GM18499 (cell line): ENCODE measurements around the gene RETN.

Experiments used
- ATAC-seq: cut with Tn5 transposase; IDR thresholded peaks from one replicate; pipeline ENCODE4 v1.9.1; 2021; ENCODE audit warnings: moderate number of reproducible peaks; ENCODE audit not compliant: insufficient read depth, unreplicated experiment

The RETN gene

GRCh38 chr19:7704280-7705060, 35.6 kb downstream of the RETN start:
- no peak for ATAC-seq

DNA sequence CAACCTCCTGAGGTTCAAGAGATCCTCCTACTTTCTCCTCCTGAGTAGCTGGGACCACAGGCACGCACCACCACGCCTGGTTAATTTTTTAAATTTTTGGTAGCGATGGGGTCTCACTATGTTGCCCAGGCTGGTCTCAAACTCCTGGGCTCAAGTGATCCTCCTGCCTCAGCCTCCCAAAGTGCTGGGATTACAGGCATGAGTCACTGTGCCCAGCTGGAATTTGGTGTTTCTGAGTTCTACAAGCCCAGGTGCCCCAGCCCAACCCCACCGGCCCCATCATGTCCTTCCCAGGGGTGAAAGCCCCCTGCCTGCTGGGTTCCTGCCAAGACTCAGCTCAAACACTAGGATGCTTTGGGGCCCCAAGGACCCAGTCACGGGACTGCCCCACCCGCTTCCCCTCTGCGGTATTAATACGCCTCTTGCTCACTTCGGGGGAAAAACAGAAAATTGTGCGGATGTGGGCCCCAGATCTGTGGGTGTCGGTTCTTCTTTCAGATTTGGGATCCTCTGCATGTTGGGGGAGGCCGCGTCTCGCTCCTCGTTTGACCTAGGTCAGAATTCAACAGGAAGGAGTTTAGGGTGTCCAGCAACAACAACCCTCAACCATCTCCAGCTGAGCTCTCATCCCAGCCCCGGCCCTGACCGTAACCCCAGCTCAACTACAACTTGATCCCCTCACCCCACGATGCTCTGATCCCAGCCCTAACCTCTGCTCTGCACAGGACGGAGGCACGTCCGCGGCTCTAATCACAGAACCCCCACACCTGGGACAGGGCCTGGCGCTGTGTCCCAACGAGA, 36.7 kb downstream of the RETN start:
- ATAC-seq = no peak

GRCh38 chr19:7706188-7706954, 37.5 kb downstream of the RETN start:
- no peak for ATAC-seq

GRCh38 chr19:7706955-7707456, 38.2 kb downstream of the RETN start:
- no peak for ATAC-seq

DNA sequence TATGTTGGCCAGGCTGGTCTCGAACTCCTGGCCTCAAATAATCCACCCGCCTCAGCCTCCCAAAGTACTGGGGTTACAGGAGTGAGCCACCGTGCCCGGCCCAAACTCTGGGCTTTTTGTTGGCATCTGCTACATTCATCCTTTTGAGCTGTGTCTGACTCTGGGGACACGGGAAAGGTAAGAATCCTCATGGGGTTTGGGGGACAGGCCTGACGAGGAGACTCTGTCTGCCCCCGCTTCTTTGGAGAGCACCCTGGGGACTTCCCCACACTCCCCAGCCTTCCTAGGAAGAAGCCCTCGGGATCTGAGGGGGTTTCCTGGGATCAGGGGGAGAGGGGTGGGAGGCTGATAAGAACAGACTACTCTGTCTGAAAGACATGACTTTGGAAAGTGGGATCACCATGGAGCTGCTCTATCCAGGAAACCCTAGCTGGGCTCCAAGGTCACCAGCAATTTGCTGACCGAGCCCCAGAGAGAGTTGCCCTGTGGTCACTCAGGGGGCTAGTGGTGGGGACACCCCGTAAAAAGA, 41.1 kb downstream of the RETN start:
- no peak for ATAC-seq

- no peak for ATAC-seq
Observed at GRCh38 chr19:7710616-7711015, 41.8 kb downstream of the RETN start.

- ATAC-seq = no peak
Observed at GRCh38 chr19:7715671-7716070, 46.8 kb downstream of the RETN start.

DNA sequence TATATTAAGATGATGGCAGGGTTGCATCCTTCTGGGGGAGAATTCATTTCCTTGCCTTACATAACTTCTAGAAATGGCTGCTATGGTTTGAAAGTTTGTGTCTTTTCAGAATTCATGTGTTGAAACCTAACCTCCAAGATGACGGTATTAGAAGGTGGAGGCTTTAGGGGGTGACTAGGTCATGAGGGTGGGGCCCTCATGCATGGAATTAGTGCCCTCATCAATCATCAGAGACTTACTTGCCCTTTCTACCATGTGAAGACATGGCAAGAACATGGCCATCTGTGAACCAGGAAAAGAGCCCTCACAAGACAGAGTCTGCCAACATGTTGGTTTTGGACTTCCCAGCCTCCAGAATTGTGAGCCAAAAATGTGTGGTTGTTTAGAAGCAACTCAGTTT, 47.9 kb downstream of the RETN start:
- no peak for ATAC-seq

- no peak for ATAC-seq
Observed at GRCh38 chr19:7718668-7719067, 49.8 kb downstream of the RETN start.
